Measurements from ENCODE around the gene AK1.

The AK1 gene

GRCh38 chr9:127877566-127877998 lies at the start of gene AK1:
Gene AK1 (minus strand): TSS chr9:127877675. CDS start chr9:127874617, 3,058 bp downstream.
- in situ Hi-C loops (cut with HindIII; ENCODE audit: low sequenced_read_pairs), result no loop called here

- in situ Hi-C loops (cut with HindIII; ENCODE audit: low sequenced_read_pairs), result no loop called here
These were observed 49.4 kb upstream of the AK1 start for GRCh38 chr9:127926906-127927200.

GRCh38 chr9:127925959-127926905 lies 48.8 kb upstream of the AK1 start:
- in situ Hi-C loops (cut with HindIII; ENCODE audit: low sequenced_read_pairs), result no loop called here

- in situ Hi-C loops (cut with HindIII; ENCODE audit: low sequenced_read_pairs), result no loop called here
These were observed 47.4 kb upstream of the AK1 start for GRCh38 chr9:127924736-127925444.

- in situ Hi-C loops (cut with HindIII; ENCODE audit: low sequenced_read_pairs), result no loop called here
These were observed 46.3 kb upstream of the AK1 start for GRCh38 chr9:127923771-127924170.

GRCh38 chr9:127923046-127923445 lies 45.6 kb upstream of the AK1 start:
- in situ Hi-C loops (cut with HindIII; ENCODE audit: low sequenced_read_pairs), result no loop called here

- in situ Hi-C loops (cut with HindIII; ENCODE audit: low sequenced_read_pairs), result no loop called here
These were observed 44.2 kb upstream of the AK1 start for GRCh38 chr9:127921557-127922120.

- in situ Hi-C loops (cut with HindIII; ENCODE audit: low sequenced_read_pairs), result no loop called here
These were observed 43.3 kb upstream of the AK1 start for GRCh38 chr9:127920794-127921193.

GRCh38 chr9:127919253-127919815 lies 41.9 kb upstream of the AK1 start:
- in situ Hi-C loops (cut with HindIII; ENCODE audit: low sequenced_read_pairs), result no loop called here

- in situ Hi-C loops (cut with HindIII; ENCODE audit: low sequenced_read_pairs), result no loop called here
These were observed 41.0 kb upstream of the AK1 start for GRCh38 chr9:127918183-127919107.

GRCh38 chr9:127917603-127918002 lies 40.1 kb upstream of the AK1 start:
- in situ Hi-C loops (cut with HindIII; ENCODE audit: low sequenced_read_pairs), result no loop called here

GRCh38 chr9:127916720-127917581 lies 39.5 kb upstream of the AK1 start, which contains the start of gene ST6GALNAC4:
Gene ST6GALNAC4 (minus strand): TSS chr9:127917041. CDS start chr9:127916419, 622 bp downstream.
- in situ Hi-C loops (cut with HindIII; ENCODE audit: low sequenced_read_pairs), result no loop called here

GRCh38 chr9:127915801-127916719 lies 38.6 kb upstream of the AK1 start:
- in situ Hi-C loops (cut with HindIII; ENCODE audit: low sequenced_read_pairs), result no loop called here

GRCh38 chr9:127915325-127915752 lies 37.9 kb upstream of the AK1 start:
- in situ Hi-C loops (cut with HindIII; ENCODE audit: low sequenced_read_pairs), result no loop called here

GRCh38 chr9:127913682-127914081 lies 36.2 kb upstream of the AK1 start:
- in situ Hi-C loops (cut with HindIII; ENCODE audit: low sequenced_read_pairs), result no loop called here

GRCh38 chr9:127912882-127913281 lies 35.4 kb upstream of the AK1 start:
- in situ Hi-C loops (cut with HindIII; ENCODE audit: low sequenced_read_pairs), result no loop called here

- in situ Hi-C loops (cut with HindIII; ENCODE audit: low sequenced_read_pairs), result no loop called here
These were observed 34.8 kb upstream of the AK1 start for GRCh38 chr9:127912296-127912695.

GRCh38 chr9:127910613-127911205 lies 33.2 kb upstream of the AK1 start:
- in situ Hi-C loops (cut with HindIII; ENCODE audit: low sequenced_read_pairs), result no loop called here
